BLaER1 treated with 17β-estradiol and CSF1 and Interleukin-3, amounts not matched to agents 10 nM and 100 nM (cell line): ENCODE results near the gene MC1R.

Experiments
- H3K27ac ChIP-seq, 11 experiments: shearing (Covaris generic); formaldehyde crosslinking; 2 replicates each; pipeline ENCODE4 v1.8.1; 2022
- H3K27me3 ChIP-seq, 11 experiments: shearing (Covaris generic); formaldehyde crosslinking; 2 replicates each; pipeline ENCODE4 v1.8.1; 2022
- H3K36me3 ChIP-seq, 11 experiments: shearing (Covaris generic); formaldehyde crosslinking; 2 replicates each; pipeline ENCODE4 v1.8.1; 2022
- H3K4me1 ChIP-seq, 10 experiments: shearing (Covaris generic); formaldehyde crosslinking; 2 replicates each; pipeline ENCODE4 v1.8.1; 2022
- H3K4me2 ChIP-seq, 11 experiments: shearing (Covaris generic); formaldehyde crosslinking; 2 replicates each; pipeline ENCODE4 v1.8.1; 2022
- H3K4me3 ChIP-seq, 10 experiments: shearing (Covaris generic); formaldehyde crosslinking; 2 replicates each; pipeline ENCODE4 v1.8.1; 2022
- H3K9ac ChIP-seq, 11 experiments: shearing (Covaris generic); formaldehyde crosslinking; 2 replicates each; pipeline ENCODE4 v1.8.1; 2022
- H3K9me3 ChIP-seq, 11 experiments: shearing (Covaris generic); formaldehyde crosslinking; replicated peaks in 1 of 11; 2 replicates each; pipeline ENCODE4 v1.8.1; 2022
- H4K20me1 ChIP-seq, 11 experiments: shearing (Covaris generic); formaldehyde crosslinking; 2 replicates each; pipeline ENCODE4 v1.8.1; 2022
- Cebpa-rat ChIP-seq, 11 experiments: shearing (Covaris generic); IDR thresholded peaks; 2 replicates each; pipeline ENCODE4 v1.8.1; 2022

Gene MC1R

GRCh38 chr16:89892635-89893034 lies 26.0 kb upstream of the MC1R start:
- Histone ChIP-seq H4K20me1 (peaks cover 62 to 100% (median 89%) of the 10 kb centered on the region in 11 experiments), H3K27me3 (no peaks in the 10 kb centered on the region), H3K4me1 (no peaks in the 10 kb centered on the region), H3K4me2 (no peak overlapping the region), H3K9ac (no peak overlapping the region), H3K9me3 (no peaks in the 10 kb centered on the region), H3K4me3 (no peak overlapping the region), H3K27ac (no peak overlapping the region), H3K36me3 (peaks cover 100% of the 10 kb centered on the region in 11 experiments)
- TF ChIP-seq Cebpa-rat (IDR thresholded peaks at IDR 0.05), result no peak

DNA sequence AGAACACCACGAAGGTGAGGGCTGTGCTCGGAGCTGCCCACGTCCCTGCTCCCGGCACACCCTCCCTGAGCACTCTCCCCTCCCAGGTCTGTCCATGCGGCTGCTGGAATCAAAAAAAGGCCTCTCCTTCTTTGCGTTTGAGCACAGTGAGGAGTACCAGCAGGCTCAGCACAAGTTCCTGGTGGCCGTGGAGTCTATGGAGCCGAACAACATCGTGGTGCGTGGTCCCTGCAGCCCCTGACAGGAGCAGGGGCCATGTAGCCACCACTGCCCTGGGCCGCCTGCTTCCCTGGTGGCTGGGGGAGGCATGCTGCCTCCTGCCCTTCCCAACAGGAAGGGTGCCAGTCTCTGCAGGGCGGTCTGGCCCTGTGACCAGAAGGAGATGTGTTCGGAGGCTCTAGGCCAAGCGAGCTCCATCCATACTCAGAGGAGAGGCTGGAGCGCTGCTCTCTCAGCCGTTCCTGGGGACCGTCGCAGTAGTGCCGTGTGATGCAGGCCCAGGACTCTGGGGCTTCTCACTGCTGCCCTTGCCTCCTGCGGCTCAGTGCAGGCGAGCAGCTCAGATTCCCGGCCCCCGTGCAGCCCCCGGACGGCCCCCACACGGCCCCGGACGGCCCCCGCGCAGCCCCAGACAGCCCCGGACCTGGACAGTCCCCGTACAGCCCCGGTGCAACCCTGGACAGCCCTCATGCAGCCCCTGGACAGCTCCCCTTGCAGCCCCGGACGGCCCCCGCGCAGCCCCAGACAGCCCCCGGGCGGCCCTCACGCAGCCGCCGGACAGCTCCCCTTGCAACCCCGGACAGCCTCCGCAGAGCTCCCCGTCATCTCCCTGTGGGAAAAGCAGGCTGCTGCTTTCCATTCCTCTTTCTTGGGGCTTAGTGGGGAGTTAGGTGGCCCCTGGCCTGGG lies 24.8 kb upstream of the MC1R start:
- Histone ChIP-seq H3K4me3 (no peak overlapping the region), H3K9ac (no peak overlapping the region), H4K20me1 (peaks cover 62 to 100% (median 89%) of the 10 kb centered on the region in 11 experiments), H3K27me3 (no peaks in the 10 kb centered on the region), H3K4me2 (no peak overlapping the region), H3K27ac (no peak overlapping the region), H3K4me1 (no peaks in the 10 kb centered on the region), H3K36me3 (peaks cover 100% of the 10 kb centered on the region in 11 experiments), H3K9me3 (no peaks in the 10 kb centered on the region)
- TF ChIP-seq Cebpa-rat (IDR thresholded peaks at IDR 0.05), result no peak

- H3K27me3 ChIP-seq, result no peaks in the 10 kb centered on the region
- H3K9ac ChIP-seq, result no peak overlapping the region
- H3K9me3 ChIP-seq, result no peaks in the 10 kb centered on the region
- TF ChIP-seq Cebpa-rat (IDR thresholded peaks at IDR 0.05), result no peak
- H3K36me3 ChIP-seq, result peaks cover 99 to 100% (median 100%) of the 10 kb centered on the region in 11 experiments
- H3K4me2 ChIP-seq, result no peak overlapping the region
- H3K4me3 ChIP-seq, result no peak overlapping the region
- H3K27ac ChIP-seq, result no peak overlapping the region
- H3K4me1 ChIP-seq, result no peaks in the 10 kb centered on the region
- H4K20me1 ChIP-seq, result peaks cover 57 to 100% (median 91%) of the 10 kb centered on the region in 11 experiments
These were observed 23.0 kb upstream of the MC1R start for GRCh38 chr16:89895482-89896250.

DNA sequence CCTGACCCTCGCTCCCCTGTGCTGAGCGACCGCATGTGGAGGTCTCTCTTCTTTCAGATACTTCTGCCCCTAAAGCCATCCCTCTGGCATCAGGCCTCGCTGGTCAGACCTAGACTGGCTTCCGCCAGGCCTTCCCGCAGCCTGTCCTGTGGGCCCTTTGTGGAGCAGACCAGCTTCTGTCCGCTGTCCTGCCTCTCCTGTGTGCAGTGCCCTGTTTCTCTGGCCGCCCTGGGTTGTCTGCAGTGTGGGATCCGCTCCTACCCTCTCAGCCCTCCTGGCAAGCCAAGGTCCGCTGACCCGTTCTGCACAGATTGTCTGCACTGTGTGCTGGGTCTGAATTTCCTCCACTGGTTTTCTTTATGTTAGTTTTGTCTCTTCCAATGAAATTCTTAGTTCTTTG lies 21.5 kb upstream of the MC1R start:
- H3K36me3 ChIP-seq, result peaks cover 90 to 91% (median 91%) of the 10 kb centered on the region in 11 experiments

GRCh38 chr16:89898201-89898967 lies 20.3 kb upstream of the MC1R start:
- Histone ChIP-seq H3K36me3 (peaks cover 86 to 89% (median 88%) of the 10 kb centered on the region in 11 experiments), H3K9me3 (no peaks in the 10 kb centered on the region), H3K4me1 (no peaks in the 10 kb centered on the region), H4K20me1 (peaks cover 41 to 89% (median 77%) of the 10 kb centered on the region in 11 experiments; a peak in 20 of 22 replicates), H3K9ac (no peak overlapping the region), H3K27me3 (no peaks in the 10 kb centered on the region), H3K4me3 (no peak overlapping the region), H3K4me2 (no peak overlapping the region), H3K27ac (no peak overlapping the region)
- no peak for TF ChIP-seq Cebpa-rat (IDR thresholded peaks at IDR 0.05)

More for the DNA sequence above, 21.5 kb upstream of the MC1R start:
- no peaks in the 10 kb centered on the region for H3K4me1 ChIP-seq
- H3K9ac ChIP-seq, result no peak overlapping the region
- TF ChIP-seq Cebpa-rat (IDR thresholded peaks at IDR 0.05), result no peak
- H3K27me3 ChIP-seq, result no peaks in the 10 kb centered on the region
- peaks cover 47 to 91% (median 81%) of the 10 kb centered on the region in 11 experiments; a peak in 21 of 22 replicates for H4K20me1 ChIP-seq
- H3K4me2 ChIP-seq, result no peak overlapping the region
- H3K27ac ChIP-seq, result no peak overlapping the region
- no peak overlapping the region for H3K4me3 ChIP-seq
- H3K9me3 ChIP-seq, result no peaks in the 10 kb centered on the region

GRCh38 chr16:89899879-89900481 lies 18.7 kb upstream of the MC1R start:
- no peak for TF ChIP-seq Cebpa-rat (IDR thresholded peaks at IDR 0.05)
- Histone ChIP-seq H3K4me3 (no peak overlapping the region), H3K27ac (no peak overlapping the region), H3K9me3 (no peaks in the 10 kb centered on the region), H4K20me1 (peaks cover 29 to 89% (median 77%) of the 10 kb centered on the region in 11 experiments; a peak in 21 of 22 replicates), H3K4me2 (no peak overlapping the region), H3K36me3 (peaks cover 86 to 89% (median 88%) of the 10 kb centered on the region in 11 experiments), H3K9ac (no peak overlapping the region), H3K27me3 (no peaks in the 10 kb centered on the region), H3K4me1 (peaks cover 0 to 6% (median under 1%) of the 10 kb centered on the region in 10 experiments; a peak in 8 of 20 replicates)

- Histone ChIP-seq H3K4me3 (no peak overlapping the region), H4K20me1 (peaks cover 23 to 89% (median 77%) of the 10 kb centered on the region in 11 experiments; a peak in 21 of 22 replicates), H3K36me3 (peaks cover 86 to 89% (median 88%) of the 10 kb centered on the region in 11 experiments), H3K4me2 (no peak overlapping the region), H3K4me1 (peaks cover 0 to 15% (median 10%) of the 10 kb centered on the region in 10 experiments; a peak in 13 of 20 replicates), H3K27ac (no peak overlapping the region), H3K27me3 (no peaks in the 10 kb centered on the region), H3K9me3 (peaks cover 0 to 5% (median 0%) of the 10 kb centered on the region in 11 experiments; a peak in 4 of 22 replicates), H3K9ac (no peak overlapping the region)
- TF ChIP-seq Cebpa-rat (IDR thresholded peaks at IDR 0.05), result no peak
These were observed 17.8 kb upstream of the MC1R start for GRCh38 chr16:89900885-89901284.

GRCh38 chr16:89902980-89903379 lies 15.7 kb upstream of the MC1R start:
- H3K4me1 ChIP-seq, result peaks cover 0 to 20% (median 14%) of the 10 kb centered on the region in 10 experiments; a peak in 13 of 20 replicates

More at GRCh38 chr16:89902980-89903379, 15.7 kb upstream of the MC1R start:
- Histone ChIP-seq H3K36me3 (peaks cover 80 to 84% (median 82%) of the 10 kb centered on the region in 11 experiments), H3K27me3 (no peaks in the 10 kb centered on the region), H3K4me2 (no peak overlapping the region), H3K9ac (no peak overlapping the region), H3K27ac (no peak overlapping the region), H3K4me3 (no peak overlapping the region), H4K20me1 (peaks cover 16 to 79% (median 67%) of the 10 kb centered on the region in 11 experiments; a peak in 21 of 22 replicates), H3K9me3 (peaks cover 0 to 19% (median 12%) of the 10 kb centered on the region in 11 experiments; a peak in 17 of 22 replicates)
- no peak for TF ChIP-seq Cebpa-rat (IDR thresholded peaks at IDR 0.05)
